Ovary (tissue), 3 donors: Measurements from ENCODE around the gene GNPTG.

Experiments
- EP300 ChIP-seq: sonication (generic); formaldehyde crosslinking; IDR thresholded peaks from one replicate; pipeline ENCODE4 v1.6.1; 2017; ENCODE audit warnings: antibody characterized with exemption
- POLR2A ChIP-seq: fragments of 450-650 bp; IDR thresholded peaks from one replicate; pipeline ENCODE4 v1.6.1; 2017; ENCODE audit warnings: antibody characterized with exemption, mild to moderate bottlenecking, moderate library complexity
- TF ChIP-seq, protein P1 (sequence below), 3 donors: fragments of 450-650 bp in 2 of 3; fragments of 200-600 bp in 1 of 3; IDR thresholded peaks; one replicate each; pipeline versions ENCODE4 v1.5.1 to v1.8.0; 2016 to 2022; ENCODE audit warnings: antibody characterized with exemption in 3 of 3, mild to moderate bottlenecking in 1 of 3
- donor health status: DM: no; HTN: no; CAD: no.

DNA sequence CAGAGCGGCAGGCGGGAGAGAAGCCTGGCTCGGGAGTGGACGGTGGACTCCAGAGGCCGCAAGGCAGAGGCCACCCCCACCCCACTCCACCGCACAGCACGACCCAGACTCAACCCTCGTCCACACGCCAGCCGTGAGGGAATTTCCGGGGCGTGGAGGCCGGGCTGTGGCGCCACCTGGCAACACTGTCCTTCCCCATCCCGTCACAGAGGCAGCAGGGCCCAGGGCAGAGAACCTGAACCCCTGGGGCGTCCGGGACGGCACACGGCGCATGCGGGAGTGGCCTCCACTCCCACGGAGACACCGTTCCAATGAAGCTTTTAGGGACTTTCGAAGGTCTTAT lies 23.5 kb downstream of the GNPTG start:
- TF ChIP-seq, protein P1, sequence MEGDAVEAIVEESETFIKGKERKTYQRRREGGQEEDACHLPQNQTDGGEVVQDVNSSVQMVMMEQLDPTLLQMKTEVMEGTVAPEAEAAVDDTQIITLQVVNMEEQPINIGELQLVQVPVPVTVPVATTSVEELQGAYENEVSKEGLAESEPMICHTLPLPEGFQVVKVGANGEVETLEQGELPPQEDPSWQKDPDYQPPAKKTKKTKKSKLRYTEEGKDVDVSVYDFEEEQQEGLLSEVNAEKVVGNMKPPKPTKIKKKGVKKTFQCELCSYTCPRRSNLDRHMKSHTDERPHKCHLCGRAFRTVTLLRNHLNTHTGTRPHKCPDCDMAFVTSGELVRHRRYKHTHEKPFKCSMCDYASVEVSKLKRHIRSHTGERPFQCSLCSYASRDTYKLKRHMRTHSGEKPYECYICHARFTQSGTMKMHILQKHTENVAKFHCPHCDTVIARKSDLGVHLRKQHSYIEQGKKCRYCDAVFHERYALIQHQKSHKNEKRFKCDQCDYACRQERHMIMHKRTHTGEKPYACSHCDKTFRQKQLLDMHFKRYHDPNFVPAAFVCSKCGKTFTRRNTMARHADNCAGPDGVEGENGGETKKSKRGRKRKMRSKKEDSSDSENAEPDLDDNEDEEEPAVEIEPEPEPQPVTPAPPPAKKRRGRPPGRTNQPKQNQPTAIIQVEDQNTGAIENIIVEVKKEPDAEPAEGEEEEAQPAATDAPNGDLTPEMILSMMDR (IDR thresholded peaks at IDR 0.05), result no peak
- TF ChIP-seq POLR2A, result no peak
- TF ChIP-seq EP300, result no peak
